Colon (tissue), 2 donors: Measurements from ENCODE around the gene CNTN1.

Experiments
- FAIRE-seq: peaks from 2 replicates; lab custom pipeline; 2012; peaks lifted over from hg19 to GRCh38; lab: Jason Lieb, UNC
- donor health status: control.
- donor health status: control.

The CNTN1 gene

GRCh38 chr12:40770781-40771180 is 78.5 kb downstream of the CNTN1 start:
- no peak for FAIRE-seq

- no peak for FAIRE-seq
Observed at GRCh38 chr12:40775661-40776060, 83.4 kb downstream of the CNTN1 start.

GRCh38 chr12:40784102-40784501 is 91.9 kb downstream of the CNTN1 start:
- FAIRE-seq: no peak

GRCh38 chr12:40788276-40788675 is 96.0 kb downstream of the CNTN1 start:
- no peak for FAIRE-seq

- no peak for FAIRE-seq
Observed at GRCh38 chr12:40792792-40793386, 100.7 kb downstream of the CNTN1 start.

GRCh38 chr12:40793471-40793870 is 101.2 kb downstream of the CNTN1 start:
- no peak for FAIRE-seq

GRCh38 chr12:40794087-40794486 is 101.8 kb downstream of the CNTN1 start:
- FAIRE-seq: no peak

GRCh38 chr12:40801082-40801481 is 108.8 kb downstream of the CNTN1 start:
- no peak for FAIRE-seq

GRCh38 chr12:40801861-40802260 is 109.6 kb downstream of the CNTN1 start:
- FAIRE-seq: no peak

- no peak for FAIRE-seq
Observed at GRCh38 chr12:40802656-40803055, 110.4 kb downstream of the CNTN1 start.

- FAIRE-seq: no peak
Observed at GRCh38 chr12:40819436-40820108, 127.3 kb downstream of the CNTN1 start.

- no peak for FAIRE-seq
Observed at GRCh38 chr12:40820794-40821484, 128.7 kb downstream of the CNTN1 start.

GRCh38 chr12:40825156-40825555 is 132.9 kb downstream of the CNTN1 start:
- FAIRE-seq: no peak

GRCh38 chr12:40827683-40828592 is 135.7 kb downstream of the CNTN1 start:
- no peak for FAIRE-seq

GRCh38 chr12:40828593-40828990 is 136.4 kb downstream of the CNTN1 start:
- FAIRE-seq: no peak

- no peak for FAIRE-seq
Observed at GRCh38 chr12:40829738-40830144, 137.5 kb downstream of the CNTN1 start.

GRCh38 chr12:40831916-40832315 is 139.7 kb downstream of the CNTN1 start:
- no peak for FAIRE-seq

- no peak for FAIRE-seq
Observed at GRCh38 chr12:40832668-40833067, 140.4 kb downstream of the CNTN1 start.

GRCh38 chr12:40833818-40834217 is 141.6 kb downstream of the CNTN1 start:
- FAIRE-seq: no peak

GRCh38 chr12:40834321-40834720 is 142.1 kb downstream of the CNTN1 start:
- no peak for FAIRE-seq

- FAIRE-seq: no peak
Observed at GRCh38 chr12:40837891-40838429, 145.7 kb downstream of the CNTN1 start.

GRCh38 chr12:40843495-40843894 is 151.3 kb downstream of the CNTN1 start:
- no peak for FAIRE-seq
